Fibroblast of skin of scalp (primary cell): ENCODE data around the gene BCAR3.
A peak's percentile ranks its signal among the peaks of the same experiment; 100 is the strongest.
"Not testable (repeated sequence)": the region's sequence is repeated elsewhere in the genome, so short reads cannot be mapped to it uniquely, and the experiment has no call there.

Experiments used
- DNase-seq: peaks from one replicate; pipeline ENCODE4 v3.0.0-alpha.2; 2013

BCAR3 gene

DNA sequence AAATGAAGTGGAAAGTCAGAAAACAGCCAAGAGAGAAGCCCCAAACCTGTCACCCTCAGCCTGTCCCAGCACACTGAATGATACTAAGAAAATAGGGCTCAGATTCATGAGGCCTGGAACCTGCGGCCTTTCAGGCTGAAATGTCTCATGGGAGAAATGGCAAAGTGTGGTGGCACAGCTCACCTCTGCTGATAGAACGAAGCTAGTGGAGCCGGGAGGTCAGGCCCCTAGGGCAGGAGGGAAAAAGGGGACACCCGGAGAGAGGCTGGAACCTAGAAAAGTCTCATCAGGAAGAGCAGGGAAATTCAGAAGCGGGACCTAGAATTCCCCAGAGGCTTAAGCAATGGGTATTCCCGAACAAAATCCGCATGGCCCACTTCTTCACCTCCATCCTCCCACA, 107.1 kb downstream of the BCAR3 start:
- DNase-seq, result no peak

DNA sequence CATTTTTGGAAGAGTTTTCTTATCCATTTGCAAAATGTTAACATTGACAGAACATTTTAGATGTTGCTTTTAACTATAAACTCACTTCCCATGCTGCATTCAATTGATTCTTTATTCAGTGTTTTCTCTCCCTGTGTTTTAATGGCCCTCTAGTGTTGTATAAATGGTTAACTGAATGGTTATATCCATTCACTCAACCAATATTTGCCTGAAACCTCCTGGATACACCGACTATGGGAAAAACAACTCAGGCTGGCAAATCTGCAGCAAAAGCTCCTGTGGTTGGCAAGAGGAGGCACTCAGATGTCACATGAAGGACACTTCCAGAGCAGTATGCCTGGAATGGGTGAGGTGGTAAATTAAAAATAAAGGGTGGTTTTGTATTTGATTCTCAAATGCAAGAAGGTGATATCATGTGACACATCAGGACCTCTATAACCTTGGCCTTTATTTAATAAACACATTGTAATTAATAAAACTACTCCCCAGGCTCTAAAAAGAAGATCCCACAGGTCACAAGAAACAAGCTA, 107.6 kb downstream of the BCAR3 start:
- DNase-seq, result no peak

DNA sequence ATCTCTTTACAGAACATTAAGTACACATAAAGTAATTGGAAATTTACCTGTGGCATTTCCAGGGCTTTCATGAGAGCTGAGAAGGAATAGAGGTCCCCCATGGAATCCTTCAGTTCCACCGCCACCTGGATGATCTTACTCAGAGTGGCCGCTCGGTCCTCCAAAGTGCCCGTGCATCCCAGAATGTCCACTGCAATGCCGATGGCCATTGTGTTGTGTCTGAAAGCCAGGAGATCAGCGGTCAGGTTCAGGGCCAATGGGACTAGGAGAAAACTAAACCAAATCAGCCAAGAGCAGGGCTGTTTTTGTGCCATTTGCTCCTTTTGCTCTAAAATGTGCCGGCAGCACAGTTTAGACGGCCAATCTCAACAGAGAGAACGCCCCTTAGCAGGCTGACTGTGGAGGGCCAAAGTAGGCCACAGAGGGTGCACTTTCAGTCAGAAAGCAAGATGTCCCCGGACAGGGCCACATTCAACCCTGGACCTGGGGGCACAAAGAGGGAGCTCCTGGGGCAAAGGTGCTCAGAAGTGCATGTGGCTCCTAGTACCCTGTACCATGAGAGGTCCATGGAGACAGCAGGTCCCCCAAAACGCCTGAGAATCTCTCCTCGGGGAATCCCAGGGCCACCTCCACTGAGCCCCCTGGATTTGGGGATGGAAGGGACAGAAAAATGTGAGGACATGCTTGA, 109.9 kb downstream of the BCAR3 start:
- DNase-seq, result no peak

DNA sequence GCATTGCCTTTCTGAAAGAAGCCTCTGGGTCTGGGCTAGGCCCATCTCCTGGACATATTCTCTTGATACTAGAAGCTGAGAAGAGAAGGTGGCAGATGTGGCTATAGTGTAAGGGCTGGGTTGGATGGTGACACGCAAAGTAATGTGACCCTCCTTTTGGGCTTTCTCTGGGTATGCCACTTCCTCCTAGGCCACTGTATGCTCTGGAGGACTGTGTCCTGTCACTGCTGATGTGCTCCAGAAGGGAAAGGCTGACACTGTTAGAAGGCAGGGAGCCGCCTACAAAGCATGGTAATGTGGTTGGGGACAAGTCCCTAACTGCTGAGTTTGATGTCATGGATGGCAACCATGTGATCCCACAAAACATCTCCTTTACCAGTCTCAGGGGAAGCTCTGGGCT, 112.1 kb downstream of the BCAR3 start:
- no peak for DNase-seq

DNA sequence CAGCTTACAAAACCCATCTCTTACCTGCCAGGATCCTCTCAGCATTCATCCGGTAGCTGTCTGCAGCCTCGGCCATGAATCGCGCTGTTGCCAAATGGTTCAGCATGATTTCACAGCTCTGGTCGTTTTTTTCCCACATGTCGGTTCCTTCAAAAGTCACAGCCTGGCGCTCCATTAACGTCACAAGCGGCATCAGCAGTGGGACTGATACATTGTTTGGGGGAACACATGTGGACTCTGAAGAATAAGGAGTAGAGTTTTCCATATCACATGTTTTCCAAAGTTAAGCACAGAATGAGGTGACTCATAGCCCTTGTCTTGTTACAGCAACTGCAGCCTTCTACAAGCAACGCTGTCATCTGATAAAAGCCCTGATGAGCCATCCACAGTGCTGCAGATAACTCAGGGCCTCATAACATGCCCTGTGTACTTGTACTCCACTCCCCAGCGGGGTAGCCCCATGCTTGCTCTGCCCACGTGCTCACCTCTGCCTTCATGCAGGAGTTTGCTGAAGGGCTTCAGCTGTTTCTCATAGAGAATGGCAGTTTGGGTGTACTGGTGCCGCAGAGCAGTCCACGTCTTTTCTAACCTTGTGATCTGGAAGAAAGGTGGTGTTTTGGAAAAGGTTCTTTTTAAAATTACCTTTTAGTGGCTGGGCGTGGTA, 114.2 kb downstream of the BCAR3 start:
- peak; percentile 67 for DNase-seq

DNA sequence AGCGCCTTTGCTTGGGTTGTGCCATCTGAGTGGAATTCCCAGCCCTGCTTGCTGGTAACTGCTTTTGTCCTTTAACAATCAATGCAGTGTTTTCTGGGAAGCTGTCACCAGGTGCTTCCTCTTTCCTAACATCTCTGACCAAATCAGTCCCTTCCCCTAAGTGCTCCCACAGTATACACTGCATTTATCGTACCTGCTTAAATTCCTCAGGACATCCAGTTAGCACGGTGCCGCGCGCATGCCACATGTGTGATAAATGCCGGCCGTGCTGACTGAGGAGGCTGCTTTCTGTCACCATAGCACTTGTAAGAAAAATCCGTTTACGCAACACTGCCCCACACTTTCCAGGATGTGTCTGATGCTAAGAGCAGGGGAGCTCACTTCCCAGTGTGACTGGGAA, 115.4 kb downstream of the BCAR3 start:
- no peak for DNase-seq

DNA sequence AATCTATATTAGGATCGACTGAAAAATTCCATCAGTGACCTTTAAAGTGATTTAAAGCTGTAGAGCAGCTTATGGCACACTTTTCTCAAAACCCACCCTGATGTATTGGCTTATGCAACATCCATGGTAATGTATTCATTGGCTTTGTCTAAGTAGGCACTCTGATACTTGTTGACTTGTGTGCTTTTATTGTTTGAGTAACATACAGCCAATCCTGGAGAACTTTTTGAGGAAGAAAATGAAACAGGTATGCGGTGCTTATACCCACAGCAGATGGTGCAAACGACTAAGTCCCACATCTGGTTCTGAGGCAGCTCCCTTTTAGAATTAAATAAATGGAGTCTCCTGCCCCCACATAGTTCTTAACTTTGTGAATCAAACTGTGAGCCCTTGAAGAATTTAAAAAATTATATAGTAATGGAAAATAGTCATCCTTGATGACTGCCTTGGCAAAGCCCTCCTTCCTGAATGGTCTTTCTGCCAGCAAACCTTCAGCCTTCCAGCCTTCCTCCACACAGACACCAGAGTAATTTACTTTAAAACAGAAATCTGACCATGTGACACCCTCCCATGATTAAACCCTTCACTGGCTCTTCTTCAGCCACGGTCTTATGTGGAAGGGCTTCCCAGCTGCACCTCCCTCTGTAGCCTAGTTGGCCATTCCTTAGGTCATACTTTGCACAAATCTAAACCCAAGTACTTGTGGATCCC, 116.0 kb downstream of the BCAR3 start:
- peak; percentile 57 for DNase-seq

DNA sequence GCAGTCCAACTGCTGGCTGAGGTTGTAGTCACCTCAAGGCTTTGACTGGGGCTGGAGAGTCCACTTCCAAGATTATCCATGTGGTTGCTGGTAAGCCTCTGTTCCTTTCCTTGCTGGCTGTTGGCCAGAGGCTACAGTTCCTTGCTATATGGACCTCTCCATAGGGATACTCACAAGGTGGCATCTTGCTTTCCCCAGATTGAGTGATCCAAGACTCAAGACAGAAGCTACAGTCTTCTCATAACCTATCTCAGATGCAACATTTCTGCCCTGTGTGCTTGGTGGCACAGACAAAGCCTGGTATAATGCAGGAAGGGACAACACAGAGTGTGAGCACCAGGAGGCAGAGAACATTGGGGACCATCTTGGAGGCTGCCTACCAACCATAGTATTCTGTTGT, 121.9 kb downstream of the BCAR3 start:
- DNase-seq, result no peak

DNA sequence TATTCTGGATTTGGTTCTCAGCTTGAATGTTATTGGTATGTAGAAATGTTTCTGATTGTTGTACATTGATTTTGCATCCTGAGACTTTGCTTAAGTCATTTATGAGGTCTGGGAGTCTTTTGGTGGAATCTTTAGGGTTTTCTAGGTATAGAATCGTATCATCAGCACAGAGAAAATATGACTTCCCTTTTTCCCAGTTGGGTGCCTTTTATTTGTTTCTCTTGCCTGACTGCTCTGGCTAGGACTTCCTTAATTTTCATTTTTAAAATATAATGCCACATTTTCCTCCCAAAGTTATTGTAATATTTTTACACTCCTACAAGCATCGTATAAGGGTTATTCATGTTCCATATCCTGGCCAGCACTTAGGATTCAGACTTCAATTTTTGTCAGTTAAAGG, 122.6 kb downstream of the BCAR3 start:
- no peak for DNase-seq

DNA sequence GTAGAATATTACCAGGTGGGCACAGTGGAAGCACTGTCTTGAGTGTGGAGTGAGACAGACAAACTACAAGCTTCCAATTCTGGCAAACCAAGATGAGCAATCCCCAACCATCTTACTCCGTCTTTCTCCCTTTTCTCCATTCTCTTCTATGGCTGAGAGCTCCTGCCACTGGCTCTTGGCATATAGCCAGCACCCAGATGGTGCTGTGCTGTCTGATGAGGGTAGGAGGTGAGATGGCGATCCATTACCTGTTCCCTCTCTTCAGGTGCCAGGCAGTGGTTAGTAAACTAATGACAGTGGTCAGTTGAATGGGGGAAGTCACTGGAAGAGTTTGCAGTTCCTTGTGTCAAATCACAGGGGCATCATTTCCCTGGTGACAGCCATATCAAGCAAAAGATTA, 125.3 kb downstream of the BCAR3 start:
- no peak for DNase-seq

DNA sequence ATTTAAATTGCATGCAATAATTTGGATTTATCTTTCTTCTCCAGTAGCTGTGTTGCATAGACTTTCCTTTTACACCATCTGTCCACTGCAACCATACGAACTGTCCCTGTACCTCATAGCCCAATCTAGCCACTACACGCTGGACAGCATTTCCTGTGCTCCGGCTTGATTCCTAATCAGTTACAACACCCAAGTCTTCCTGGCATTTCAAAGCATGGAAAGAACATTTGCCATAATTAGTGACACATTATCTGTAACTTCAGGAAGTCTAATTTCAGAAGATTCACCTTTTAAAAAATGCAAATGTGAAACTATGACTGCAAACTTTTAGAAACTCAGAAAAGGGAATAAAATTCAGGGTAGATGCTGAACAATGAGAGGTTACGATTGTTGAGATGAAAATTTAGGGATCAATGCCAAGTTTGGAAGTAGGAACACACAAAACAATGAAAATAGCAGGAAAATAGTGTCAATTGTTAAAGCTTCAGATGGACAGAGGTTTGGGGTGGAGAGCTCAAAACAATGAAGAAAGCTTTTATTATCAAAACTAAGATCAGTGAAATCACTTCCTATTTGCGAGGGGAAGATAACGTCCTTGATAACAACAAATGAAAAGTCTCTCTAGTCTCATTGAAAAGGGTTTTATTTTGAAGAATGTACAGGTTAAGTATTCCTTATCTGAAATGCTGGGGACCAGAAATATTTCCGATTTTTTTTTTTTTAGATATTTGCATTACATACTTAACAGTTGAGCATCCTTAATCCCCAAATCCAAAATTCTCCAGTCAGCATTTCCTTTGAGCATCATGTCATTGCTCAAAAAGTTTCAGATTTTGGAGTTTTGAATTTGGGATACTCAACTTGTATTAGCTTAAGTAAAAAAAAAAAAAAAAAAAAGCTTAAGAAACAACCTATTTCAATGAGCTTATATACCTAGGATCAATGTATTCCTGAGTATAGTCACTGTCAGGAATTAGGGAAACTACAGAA, 126.5 kb downstream of the BCAR3 start:
- no peak for DNase-seq

DNA sequence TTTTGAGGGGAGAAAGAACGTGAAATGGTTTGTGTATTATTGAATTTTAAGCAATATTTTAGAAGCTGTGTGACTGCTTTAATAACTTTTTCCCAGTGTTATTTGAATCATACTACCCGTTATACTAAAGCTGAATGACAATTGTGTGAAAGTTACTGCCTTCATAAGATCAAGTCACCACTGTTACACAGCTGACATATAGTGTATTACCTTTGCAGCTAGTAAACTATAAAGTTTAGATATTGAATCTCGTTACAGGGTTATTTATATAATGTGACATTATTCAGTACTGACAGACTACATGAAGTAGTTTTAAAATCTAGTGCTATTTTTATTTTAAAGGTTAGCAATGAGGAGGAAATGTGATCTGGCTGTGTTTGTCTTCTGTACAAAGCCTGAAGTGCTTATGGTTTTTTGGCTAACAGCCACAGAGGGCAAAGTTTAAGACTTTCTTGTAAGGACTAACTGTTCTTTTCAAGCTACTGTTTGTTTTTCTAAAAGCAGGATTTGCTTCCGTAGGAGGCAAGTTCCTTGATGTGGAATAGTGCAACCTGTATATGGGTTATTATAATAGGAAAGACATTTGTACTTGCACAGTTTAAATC, 127.6 kb downstream of the BCAR3 start:
- not testable (repeated sequence) for DNase-seq

DNA sequence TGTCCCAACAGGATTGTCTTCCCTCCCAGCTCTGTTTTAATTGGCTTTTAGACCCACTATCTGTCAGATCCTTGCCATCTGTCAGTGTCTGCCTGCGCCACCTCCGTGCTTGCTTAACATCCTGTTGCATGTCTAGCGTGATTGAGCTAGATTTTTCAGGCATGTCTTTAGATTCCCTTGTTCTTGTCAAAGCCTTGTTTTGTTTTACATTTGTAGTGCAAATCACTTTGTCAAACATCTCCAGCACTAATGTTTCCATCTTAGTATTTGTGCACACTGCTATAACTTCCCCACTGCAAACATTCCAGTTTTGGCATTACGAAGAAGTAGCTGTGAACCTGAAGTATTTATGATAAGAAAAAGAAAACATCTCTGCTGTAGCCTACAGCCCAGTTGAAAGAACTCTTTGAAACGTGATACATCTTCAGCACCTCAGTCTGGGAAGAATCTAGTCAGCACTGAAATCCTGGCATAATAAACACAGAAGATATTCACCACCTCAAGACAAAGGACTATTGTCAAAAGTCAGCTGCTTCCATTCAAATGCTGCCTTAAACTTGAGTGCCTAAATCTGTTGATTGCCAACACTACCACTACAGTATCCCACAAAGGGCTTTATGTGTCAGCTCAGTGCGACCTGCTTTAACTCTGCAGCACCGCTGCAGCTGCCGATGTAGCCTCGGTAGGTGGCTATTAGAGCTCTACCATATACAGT, 128.7 kb downstream of the BCAR3 start:
- peak; percentile 95 for DNase-seq

DNA sequence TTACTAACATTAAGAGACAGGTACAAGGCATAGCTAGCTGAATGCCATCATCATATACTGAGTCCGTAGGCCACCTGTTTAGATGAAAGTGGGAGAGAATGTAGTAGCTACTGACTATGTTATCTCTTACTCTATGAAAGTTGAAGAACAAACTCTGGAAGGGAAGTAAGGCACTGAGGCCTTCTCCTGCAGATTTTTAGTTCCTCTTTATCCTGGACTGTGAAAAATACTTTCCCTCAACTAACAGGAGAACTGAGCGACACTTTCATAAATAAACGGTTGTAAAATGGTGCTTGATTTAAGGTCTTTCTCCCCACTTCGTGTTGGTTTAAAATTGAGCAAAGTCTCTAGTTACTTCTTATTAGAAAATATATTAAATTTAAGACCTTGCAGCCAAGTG, 131.8 kb downstream of the BCAR3 start:
- no peak for DNase-seq

DNA sequence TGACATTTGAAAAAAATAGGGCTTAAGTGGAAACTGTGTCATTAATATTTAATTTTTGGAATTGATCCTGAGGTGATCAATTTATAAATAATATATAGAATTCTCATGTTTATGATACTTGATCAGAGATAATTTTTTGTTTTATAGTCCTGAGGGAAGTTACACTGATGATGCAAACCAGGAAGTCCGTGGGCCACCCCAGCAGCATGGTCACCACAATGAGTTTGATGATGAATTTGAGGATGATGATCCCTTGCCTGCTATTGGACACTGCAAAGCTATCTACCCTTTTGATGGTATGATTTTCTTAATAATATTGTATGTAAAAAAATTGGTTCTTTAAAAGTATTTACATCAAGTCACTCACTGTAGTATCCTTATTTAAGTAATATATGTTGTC, 132.5 kb downstream of the BCAR3 start:
- DNase-seq, result no peak

DNA sequence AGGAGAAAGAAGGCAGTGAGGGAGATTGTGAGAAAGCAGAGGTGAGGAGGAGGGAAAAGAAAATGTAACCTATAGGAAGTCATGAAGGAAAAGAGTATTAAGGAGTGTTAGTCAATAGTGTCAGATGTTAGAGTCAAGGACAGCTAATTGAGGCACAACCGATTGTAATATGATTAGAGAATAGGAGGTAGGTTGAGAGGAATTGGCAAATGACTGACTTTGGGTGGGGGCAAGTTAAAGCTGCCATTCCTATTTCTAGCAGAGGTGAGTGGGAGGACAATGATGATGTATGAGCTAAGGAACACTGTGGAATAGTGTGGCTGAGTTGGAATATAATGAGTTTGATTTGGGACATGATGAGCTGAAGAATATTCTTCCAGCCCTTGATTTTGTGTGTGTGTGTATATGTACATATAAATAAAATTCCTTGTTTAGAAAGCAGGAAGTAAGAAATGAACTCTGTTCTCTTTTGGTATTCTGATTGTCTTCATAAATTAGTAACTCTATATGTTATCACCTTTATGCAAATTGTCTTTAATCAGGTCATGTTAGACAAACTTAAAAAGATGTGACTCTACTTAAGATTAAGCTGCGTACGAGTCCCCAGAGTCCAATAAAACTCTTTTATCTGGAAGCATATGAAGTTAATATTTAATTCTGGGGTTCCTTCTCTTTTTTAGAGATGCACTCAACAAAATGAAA, 135.3 kb downstream of the BCAR3 start:
- no peak for DNase-seq

DNA sequence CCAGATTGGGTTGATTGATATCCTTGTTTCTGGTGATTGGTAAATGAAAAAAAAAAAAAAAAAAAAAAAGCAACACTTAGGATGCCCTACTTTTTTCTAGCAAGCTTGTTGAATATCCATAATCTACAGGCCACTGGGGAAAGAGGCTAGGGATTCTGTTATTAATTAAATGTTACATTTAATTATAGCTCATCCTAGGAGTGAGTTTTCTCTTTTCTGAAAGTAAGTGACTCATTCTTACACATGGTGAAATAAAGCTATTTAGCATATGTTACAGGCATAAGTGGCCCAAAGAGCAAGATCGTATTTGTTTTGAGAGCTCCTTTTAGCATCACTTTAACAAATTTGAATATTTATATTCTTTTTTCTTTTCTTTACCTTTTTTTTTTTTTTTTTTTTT, 139.2 kb downstream of the BCAR3 start:
- DNase-seq, result no peak

DNA sequence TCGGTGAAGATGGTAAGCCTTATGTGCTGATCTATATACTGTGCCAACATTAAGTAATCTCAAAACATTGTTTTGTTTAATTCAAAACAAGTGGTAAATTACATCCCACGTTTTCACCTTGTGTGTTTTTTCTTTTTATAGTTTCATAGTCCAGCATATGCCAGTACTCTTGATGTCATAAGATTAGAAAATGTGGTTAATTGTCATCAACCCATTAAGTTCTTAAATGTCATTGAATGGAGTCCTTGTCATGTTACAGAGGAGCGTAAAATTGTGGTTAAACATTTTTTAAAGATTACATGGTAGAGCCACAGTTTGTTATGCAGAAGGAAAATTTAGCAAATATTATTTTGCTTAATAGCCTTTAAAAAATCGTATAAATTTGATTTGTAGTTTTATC, 140.6 kb downstream of the BCAR3 start:
- no peak for DNase-seq

DNA sequence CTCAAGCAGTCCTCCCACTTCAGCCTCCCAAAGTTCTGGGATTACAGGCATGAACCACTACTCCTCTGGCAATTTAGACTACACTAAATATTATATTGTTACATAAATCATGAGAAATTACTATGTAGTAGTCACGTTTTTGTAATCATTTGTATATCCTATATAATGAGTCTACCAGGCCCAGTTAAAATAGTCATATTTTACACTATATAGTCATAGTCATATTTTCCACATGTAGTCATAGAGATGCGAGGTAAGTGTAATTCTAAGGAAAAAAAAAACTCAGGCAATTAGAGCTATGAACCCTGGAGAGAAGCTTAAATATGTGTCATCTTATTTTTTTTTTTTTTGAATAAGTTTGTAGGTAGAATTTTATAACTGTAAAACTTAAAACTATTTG, 143.7 kb downstream of the BCAR3 start:
- DNase-seq, result peak; percentile 69

DNA sequence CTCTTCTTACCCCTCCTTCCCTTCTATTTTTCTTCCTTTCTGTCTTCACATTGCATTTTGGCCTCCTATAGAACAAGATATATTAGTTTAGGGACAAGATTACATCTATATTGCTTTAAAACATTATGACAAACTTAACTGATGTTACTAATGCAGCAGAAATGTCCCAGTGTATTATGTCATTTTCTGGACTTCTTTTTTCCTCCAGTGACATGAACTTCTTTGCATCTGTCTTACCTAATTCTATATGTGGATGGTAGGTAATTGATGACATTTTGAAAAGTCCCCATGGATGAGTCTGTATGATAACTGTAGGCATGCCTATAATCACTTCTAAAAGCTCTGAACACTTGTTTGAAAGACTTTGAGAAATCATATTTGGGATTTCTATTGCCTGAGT, 144.2 kb downstream of the BCAR3 start:
- DNase-seq, result peak; percentile 25

DNA sequence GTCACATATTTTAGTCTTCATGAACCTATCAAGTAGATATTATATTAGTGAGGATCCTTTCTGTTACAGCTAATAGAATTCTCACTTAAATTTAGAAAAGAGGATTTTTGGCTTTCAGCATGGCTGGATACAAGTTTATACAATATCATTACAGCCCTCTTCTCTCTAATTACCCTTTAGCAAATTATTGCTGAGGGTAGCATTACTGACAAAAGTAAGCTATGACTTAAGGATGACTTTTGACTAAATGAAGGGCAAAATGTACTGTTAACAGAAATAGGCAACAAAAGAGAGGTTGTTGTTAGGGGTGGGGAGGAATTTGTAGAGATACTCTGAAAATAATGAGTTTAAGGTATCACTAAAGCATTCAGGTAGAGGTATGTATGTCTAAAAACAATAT, 148.0 kb downstream of the BCAR3 start:
- DNase-seq, result no peak
